ENCODE data around the gene XCR1. TPM values are rescaled to one million over a fixed set of nuclear protein-coding genes. Genes with fewer than 3 reads are reported as not detected.

The XCR1 gene
- total and polyA plus RNA-seq, 2 experiments from 2014 or later = not detected

- no peak for TF ChIP-seq ZNF462 (CRISPR knock-in tag; IDR thresholded peaks at IDR 0.05)
- no peak for TF ChIP-seq JUNB (IDR thresholded peaks at IDR 0.05; ENCODE audit: unreplicated experiment)
- TF ChIP-seq NANOG (IDR thresholded peaks at IDR 0.05; ENCODE audit: borderline replicate concordance) = no peak
- no peak for TF ChIP-seq CREB1 (CRISPR knock-in tag; IDR thresholded peaks at IDR 0.05; ENCODE audit: low read depth)
- TF ChIP-seq POLR2AphosphoS5 (IDR thresholded peaks at IDR 0.05; ENCODE audit: low read depth) = no peak
- no peak for TF ChIP-seq REST (IDR thresholded peaks at IDR 0.05; ENCODE audit: unreplicated experiment)
- no peak for TF ChIP-seq EZH2 (IDR thresholded peaks at IDR 0.05; ENCODE audit: low read depth, unreplicated experiment)
- no peak for TF ChIP-seq ZNF114 (CRISPR knock-in tag; IDR thresholded peaks at IDR 0.05)
- TF ChIP-seq STAT1 (IDR thresholded peaks at IDR 0.05; ENCODE audit: unreplicated experiment) = no peak
- no peak for TF ChIP-seq ETS1 (IDR thresholded peaks at IDR 0.05)
Measured at GRCh38 chr3:45993421-45994027, 33.8 kb downstream of the XCR1 start (continued).
